ENCODE measurements around the gene HOXC6. TPM values are rescaled to one million over a fixed set of nuclear protein-coding genes. Genes with fewer than 3 reads are reported as not detected.

Gene HOXC6
- total and polyA plus RNA-seq, 2 of the 8 experiments (the other 6 are each of a cell fraction or from before 2014, with no cell fraction given), result not detected

DNA sequence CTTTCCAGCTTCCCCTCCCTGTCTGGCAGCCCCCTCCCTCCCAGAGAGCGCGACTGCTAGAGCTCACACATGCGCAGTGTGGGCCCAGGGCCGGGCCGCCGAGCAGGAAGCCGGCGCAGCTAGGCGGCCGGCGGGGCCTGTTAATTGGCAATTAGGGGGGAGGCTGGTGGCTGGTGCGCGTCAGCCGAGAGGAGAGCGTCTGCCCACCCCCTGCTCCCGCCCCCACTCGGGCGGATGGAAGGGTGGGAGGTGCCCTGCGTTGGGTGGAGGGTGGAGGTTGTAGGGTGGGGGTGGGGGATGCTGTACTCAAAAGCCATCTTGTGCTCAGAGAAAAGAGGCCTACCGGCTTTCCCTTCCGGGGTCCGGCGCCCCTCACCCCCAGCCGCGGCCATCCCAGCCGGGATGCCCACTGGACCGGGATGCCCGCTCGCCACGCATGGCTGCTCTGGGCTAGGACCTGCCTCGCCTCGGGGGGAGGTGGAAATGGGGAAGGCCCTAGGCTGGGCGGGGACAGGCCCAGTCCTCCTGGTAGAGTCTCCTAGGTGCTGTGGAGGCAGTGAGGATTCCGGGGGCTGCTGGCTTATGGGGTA lies 10.3 kb upstream of the HOXC6 start:
- 5% methylated on average over 24 of the region's 34 CpGs; no CpG with 5 or more reads in 1 of the 2 experiments for WGBS, 2 experiments (ENCODE audit: extremely low coverage in 1 of 2, insufficient coverage in 1 of 2, insufficient read length in 1 of 2, insufficient replicate concordance in 2 of 2, low coverage in 1 of 2, low lambda C conversion rate in 2 of 2, missing lambda C conversion rate in 1 of 2)
- Histone ChIP-seq H3K4me2 (ENCODE audit: insufficient read depth in 1 of 2, low read depth in 2 of 2, low read length in 2 of 2) (peak overlapping the region; percentile 28 to 79), H3K56ac (replicated peaks; ENCODE audit: insufficient read length, low read depth, low read length) (no peak overlapping the region), H3K18ac (ENCODE audit: extremely low read depth, low read length) (no peak overlapping the region; the same call in 1 of the 2 replicates), H4K91ac (replicated peaks; ENCODE audit: insufficient read length, low read length) (no peak overlapping the region), H3K23ac (ENCODE audit: insufficient read length) (no peak overlapping the region), H3K4me3 (ENCODE audit: extremely low read depth in 1 of 4, insufficient read depth in 2 of 4, low read depth in 3 of 4, low read length in 4 of 4) (peak overlapping the region in 3 of 4 experiments; percentile 9 to 54 (median 26); a peak in 5 of 8 replicates), H3K9ac (replicated peaks in 1 of 4; ENCODE audit: extremely low read depth in 1 of 4, low read depth in 3 of 4, low read length in 3 of 4) (no peak overlapping the region), H3K79me2 (ENCODE audit: control insufficient read depth in 1 of 2, insufficient read depth in 2 of 2, low read length in 2 of 2) (no peaks in the 10 kb centered on the region), H3K23me2 (ENCODE audit: low read depth, low read length) (peaks cover 3% of the 10 kb centered on the region; the same call in 1 of the 2 replicates), H3K14ac (ENCODE audit: insufficient read length) (no peak overlapping the region), H4K5ac (ENCODE audit: insufficient read length, low read depth, low read length) (no peak overlapping the region), H2BK5ac (ENCODE audit: low read depth, low read length) (no peak overlapping the region), H3K4ac (replicated peaks; ENCODE audit: insufficient read length, low read depth, low read length) (no peak overlapping the region), H3K27ac (ENCODE audit: low read depth, low read length) (no peak overlapping the region), H4K20me1 (replicated peaks in 1 of 2; ENCODE audit: control insufficient read depth in 1 of 2, insufficient read depth in 2 of 2, low read length in 2 of 2) (peaks cover 6 to 42% of the 10 kb centered on the region in 2 experiments), H3K9me3 (ENCODE audit: insufficient read depth in 2 of 2, low read depth in 1 of 2, low read length in 1 of 2) (no peaks in the 10 kb centered on the region), H2BK15ac (ENCODE audit: low read length) (no peak overlapping the region), H2AFZ (ENCODE audit: low read length) (no peak overlapping the region), H2AK5ac (ENCODE audit: low read depth, low read length) (no peak overlapping the region), H2BK120ac (replicated peaks; ENCODE audit: low read depth, low read length) (no peak overlapping the region), H3K79me1 (ENCODE audit: low read depth, low read length) (no peaks in the 10 kb centered on the region), H3K27me3 (replicated peaks in 1 of 4; ENCODE audit: control insufficient read depth in 3 of 4, extremely low read depth in 1 of 4, insufficient read depth in 3 of 4, low read length in 3 of 4) (peaks cover 95 to 100% (median 100%) of the 10 kb centered on the region in 4 experiments), H2BK12ac (ENCODE audit: low read depth, low read length) (peak overlapping the region; percentile 90; the same call in 1 of the 2 replicates), H4K8ac (ENCODE audit: extremely low read depth, insufficient read depth, low read length) (no peak overlapping the region), H3K4me1 (replicated peaks in 1 of 4; ENCODE audit: control insufficient read depth in 3 of 4, insufficient read depth in 4 of 4, low read length in 3 of 4) (peaks cover 0 to 12% (median 4%) of the 10 kb centered on the region in 4 experiments; a peak in 6 of 7 replicates), H3K36me3 (ENCODE audit: control insufficient read depth in 2 of 4, insufficient read depth in 4 of 4, low read length in 3 of 4) (no peaks in the 10 kb centered on the region; a peak in 1 of 8 replicates), H2BK20ac (ENCODE audit: low read length) (0 out of 2 replicates have a peak overlapping the region, but pooled peaks have one; percentile 18)
- no peak for TF ChIP-seq CBX8 (IDR thresholded peaks at IDR 0.05; ENCODE audit: borderline replicate concordance, low read depth, low read length)
- TF ChIP-seq SUZ12 (IDR thresholded peaks at IDR 0.05; ENCODE audit: low read length), result peak; percentile 74; the same call in 1 of the 2 replicates
- peak; percentile 71 for TF ChIP-seq NRF1 (IDR thresholded peaks at IDR 0.05; ENCODE audit: low read depth, low read length)
- peak; percentile 64 for TF ChIP-seq KDM4A (IDR thresholded peaks at IDR 0.05; ENCODE audit: low read depth, low read length, severe bottlenecking)
- no peak for TF ChIP-seq CHD1 (IDR thresholded peaks at IDR 0.05; ENCODE audit: low read depth, low read length)
- peak; percentile 72 for TF ChIP-seq EZH2 (IDR thresholded peaks at IDR 0.05; ENCODE audit: low read depth, low read length, severe bottlenecking)
- no peak for TF ChIP-seq CBX5 (IDR thresholded peaks at IDR 0.05; ENCODE audit: low read depth, low read length)
- peak; percentile 33 for TF ChIP-seq ASH2L (IDR thresholded peaks at IDR 0.05; ENCODE audit: low read length)
- peak in 1 of 2 experiments; percentile 83 for DNase-seq (ENCODE audit: low read depth in 1 of 2, low spot score in 2 of 2)
- CTCF ChIA-PET (ENCODE audit: partially characterized antibody), result interaction anchor here (0.9 to 3.8 kb wide), 12 partner anchors 9 to 197 kb away, joined by 3 to 50 read pairs (median 4); partner anchors contain the start of genes HOXC12, HOXC8 and HOXC9
- no peak for FAIRE-seq
- POLR2A ChIA-PET (ENCODE audit: partially characterized antibody), result interaction anchor here (1.3 kb wide), 1 partner anchor 80 kb away, joined by 4 read pairs; the partner anchor contains the start of gene HOXC13

All from H1 (cell line).